Activated naive CD4-positive, alpha-beta T cell treated with anti-CD3 and anti-CD28 coated beads, Interleukin-2, amount 10 ng/mL, durations not matched to agents 5 hours and 36 hours (primary cell): ENCODE results near the gene PHOSPHO2. TPM values are rescaled to one million over a fixed set of nuclear protein-coding genes. Genes with fewer than 3 reads are reported as not detected.

Experiments used
- total RNA-seq, 2 experiments: library from RNA; stranded (reverse); gene quantifications; one replicate each; pipeline ENCODE4 v1.2.3, GENCODE V29; 2021

PHOSPHO2 gene, protein sequence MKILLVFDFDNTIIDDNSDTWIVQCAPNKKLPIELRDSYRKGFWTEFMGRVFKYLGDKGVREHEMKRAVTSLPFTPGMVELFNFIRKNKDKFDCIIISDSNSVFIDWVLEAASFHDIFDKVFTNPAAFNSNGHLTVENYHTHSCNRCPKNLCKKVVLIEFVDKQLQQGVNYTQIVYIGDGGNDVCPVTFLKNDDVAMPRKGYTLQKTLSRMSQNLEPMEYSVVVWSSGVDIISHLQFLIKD
- 1 to 10 TPM; 2.5 to 3.5 TPM for total RNA-seq

DNA sequence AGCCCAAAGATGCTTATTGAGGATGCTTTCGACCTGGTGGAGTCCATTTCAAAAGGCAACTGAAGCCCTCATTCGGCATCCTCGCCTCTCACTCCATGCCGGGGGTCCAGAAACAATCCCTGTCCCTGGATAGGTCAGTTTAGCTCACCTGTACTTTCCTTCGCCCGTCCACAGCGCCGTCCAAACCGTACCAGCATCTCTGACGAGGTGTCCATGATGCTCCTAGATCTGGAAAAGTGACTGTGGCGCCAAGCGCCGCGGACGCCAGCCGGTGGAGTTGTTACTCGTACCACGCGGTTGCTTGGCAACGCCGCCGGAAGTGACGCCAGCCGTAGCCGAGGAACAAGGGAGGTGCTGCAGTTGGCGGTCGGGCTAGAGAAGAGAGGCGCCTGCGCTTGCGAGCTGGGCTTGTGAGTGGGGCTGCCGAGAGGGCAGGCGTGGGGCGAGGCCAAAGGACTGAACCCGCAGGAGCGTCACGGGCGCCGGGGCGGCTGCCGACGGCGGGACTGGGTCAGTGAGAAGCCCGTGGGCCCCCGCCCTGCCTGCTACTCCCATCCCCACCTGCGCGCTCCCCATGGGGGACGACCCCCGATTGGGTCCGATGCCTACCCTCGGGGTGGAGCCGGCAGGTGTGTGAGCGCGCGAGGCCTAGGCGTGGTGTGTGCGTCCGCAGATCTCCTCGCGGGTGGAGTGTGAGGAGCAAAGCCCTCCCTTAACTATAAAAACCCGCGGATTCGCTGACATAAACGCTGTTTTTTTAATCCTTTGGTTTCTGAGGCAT, at the start of gene PHOSPHO2, which contains the start of gene CFAP210:
PHOSPHO2 (plus strand) TSS at position 357 of the 781 bp plus-strand sequence. CDS start 6,503 bp downstream, outside the sequence.
CFAP210 (minus strand) TSS at position 293 of the 781 bp plus-strand sequence; CDS start at position 215, 78 bp downstream.

Other genes with a start within 250 kb of the PHOSPHO2 start
- 1 to 10 TPM; 1.1 to 1.4 TPM for gene BBS5, start 215.0 kb upstream of the PHOSPHO2 start, total RNA-seq
- not detected for gene KLHL41, start 184.8 kb upstream of the PHOSPHO2 start, total RNA-seq
- gene FASTKD1, start 120.6 kb upstream of the PHOSPHO2 start, total RNA-seq = 10 to 100 TPM; 35.4 to 37.9 TPM
- 10 to 100 TPM; 55.9 to 59.0 TPM for gene PPIG, start 110.1 kb upstream of the PHOSPHO2 start, total RNA-seq
- not detected for gene CFAP210, start 64 bp upstream of the PHOSPHO2 start, total RNA-seq
- 1 to 10 TPM; 2.6 to 2.9 TPM for gene KLHL23, start 39.4 kb downstream of the PHOSPHO2 start, total RNA-seq
- 10 to 100 TPM; 66.8 to 72.0 TPM for gene SSB, start 104.4 kb downstream of the PHOSPHO2 start, total RNA-seq
- gene METTL5, start 130.4 kb downstream of the PHOSPHO2 start, total RNA-seq = 10 to 100 TPM; 50.5 to 55.7 TPM
- gene UBR3, start 133.0 kb downstream of the PHOSPHO2 start, total RNA-seq = 10 to 100 TPM; 21.9 to 22.2 TPM